ENCODE data around the gene HOXB3.
"Not testable (repeated sequence)": the region's sequence is repeated elsewhere in the genome, so short reads cannot be mapped to it uniquely, and the experiment has no call there.

HOXB3 gene

GRCh38 chr17:48515925-48516900 lies 73.8 kb downstream of the HOXB3 start:
- no peaks in the 10 kb centered on the region for H3K9me3 Mint-ChIP-seq
- peaks cover 8% of the 10 kb centered on the region for H3K4me1 Mint-ChIP-seq
- no peak overlapping the region for H3K4me3 Mint-ChIP-seq
- H3K27ac Mint-ChIP-seq = no peak overlapping the region
- H3K27me3 Mint-ChIP-seq = peaks cover 92% of the 10 kb centered on the region
- ATAC-seq = no peak
- H3K36me3 Mint-ChIP-seq = no peaks in the 10 kb centered on the region

GRCh38 chr17:48514477-48514876 lies 75.6 kb downstream of the HOXB3 start:
- no peak for ATAC-seq
- Mint-ChIP-seq H3K27ac (no peak overlapping the region), H3K36me3 (no peaks in the 10 kb centered on the region), H3K9me3 (no peaks in the 10 kb centered on the region), H3K4me1 (peaks cover 14% of the 10 kb centered on the region), H3K27me3 (peaks cover 91% of the 10 kb centered on the region), H3K4me3 (no peak overlapping the region)

- peaks cover 14% of the 10 kb centered on the region for H3K4me1 Mint-ChIP-seq
These were observed 76.2 kb downstream of the HOXB3 start for GRCh38 chr17:48513666-48514455.

GRCh38 chr17:48513097-48513496 lies 76.9 kb downstream of the HOXB3 start:
- no peaks in the 10 kb centered on the region for H3K9me3 Mint-ChIP-seq
- no peak overlapping the region for H3K4me3 Mint-ChIP-seq
- no peaks in the 10 kb centered on the region for H3K36me3 Mint-ChIP-seq
- H3K27me3 Mint-ChIP-seq = peaks cover 97% of the 10 kb centered on the region
- no peak for ATAC-seq
- H3K4me1 Mint-ChIP-seq = peaks cover 14% of the 10 kb centered on the region
- H3K27ac Mint-ChIP-seq = no peak overlapping the region

More at GRCh38 chr17:48513666-48514455, 76.2 kb downstream of the HOXB3 start:
- Mint-ChIP-seq H3K9me3 (no peaks in the 10 kb centered on the region), H3K27me3 (peaks cover 91% of the 10 kb centered on the region), H3K36me3 (no peaks in the 10 kb centered on the region), H3K4me3 (no peak overlapping the region), H3K27ac (no peak overlapping the region)
- ATAC-seq = no peak

- Mint-ChIP-seq H3K4me1 (peaks cover 7% of the 10 kb centered on the region), H3K27me3 (peaks cover 79% of the 10 kb centered on the region)
- no peak for ATAC-seq
These were observed 79.1 kb downstream of the HOXB3 start for GRCh38 chr17:48510761-48511604.

GRCh38 chr17:48510381-48510760 lies 79.7 kb downstream of the HOXB3 start:
- Mint-ChIP-seq H3K4me3 (no peak overlapping the region), H3K4me1 (peaks cover 7% of the 10 kb centered on the region), H3K36me3 (no peaks in the 10 kb centered on the region), H3K27ac (no peak overlapping the region), H3K27me3 (peaks cover 73% of the 10 kb centered on the region), H3K9me3 (no peaks in the 10 kb centered on the region)
- no peak for ATAC-seq

More at GRCh38 chr17:48510761-48511604, 79.1 kb downstream of the HOXB3 start:
- Mint-ChIP-seq H3K9me3 (no peaks in the 10 kb centered on the region), H3K27ac (no peak overlapping the region), H3K4me3 (no peak overlapping the region), H3K36me3 (no peaks in the 10 kb centered on the region)

- peaks cover 67% of the 10 kb centered on the region for H3K27me3 Mint-ChIP-seq
- not testable (repeated sequence) for H3K4me1 Mint-ChIP-seq, ATAC-seq, H3K4me3 Mint-ChIP-seq, H3K9me3 Mint-ChIP-seq, H3K36me3 Mint-ChIP-seq, H3K27ac Mint-ChIP-seq
These were observed 80.3 kb downstream of the HOXB3 start for GRCh38 chr17:48509708-48510107.

- no peaks in the 10 kb centered on the region for H3K9me3 Mint-ChIP-seq
- H3K27me3 Mint-ChIP-seq = peaks cover 64% of the 10 kb centered on the region
- H3K27ac Mint-ChIP-seq = no peak overlapping the region
- no peak overlapping the region for H3K4me3 Mint-ChIP-seq
- H3K36me3 Mint-ChIP-seq = no peaks in the 10 kb centered on the region
- ATAC-seq = no peak
- peaks cover 7% of the 10 kb centered on the region for H3K4me1 Mint-ChIP-seq
These were observed 83.8 kb downstream of the HOXB3 start for GRCh38 chr17:48506246-48506645.

- Mint-ChIP-seq H3K27me3 (peaks cover 60% of the 10 kb centered on the region), H3K36me3 (no peaks in the 10 kb centered on the region), H3K4me3 (no peak overlapping the region), H3K27ac (no peak overlapping the region), H3K4me1 (peaks cover 3% of the 10 kb centered on the region), H3K9me3 (no peaks in the 10 kb centered on the region)
- ATAC-seq = peak; percentile 72
These were observed 84.3 kb downstream of the HOXB3 start for GRCh38 chr17:48505788-48506187.

- H3K36me3 Mint-ChIP-seq = no peaks in the 10 kb centered on the region
- no peak overlapping the region for H3K27ac Mint-ChIP-seq
These were observed 85.1 kb downstream of the HOXB3 start for GRCh38 chr17:48504953-48505352.

GRCh38 chr17:48503747-48504146 lies 86.3 kb downstream of the HOXB3 start:
- Mint-ChIP-seq H3K4me3 (no peak overlapping the region), H3K36me3 (no peaks in the 10 kb centered on the region), H3K27me3 (peaks cover 49% of the 10 kb centered on the region), H3K4me1 (no peaks in the 10 kb centered on the region), H3K27ac (no peak overlapping the region), H3K9me3 (no peaks in the 10 kb centered on the region)
- no peak for ATAC-seq

More at GRCh38 chr17:48504953-48505352, 85.1 kb downstream of the HOXB3 start:
- no peaks in the 10 kb centered on the region for H3K4me1 Mint-ChIP-seq
- H3K27me3 Mint-ChIP-seq = peaks cover 59% of the 10 kb centered on the region
- ATAC-seq = no peak
- no peak overlapping the region for H3K4me3 Mint-ChIP-seq
- no peaks in the 10 kb centered on the region for H3K9me3 Mint-ChIP-seq

GRCh38 chr17:48502901-48503300 lies 87.1 kb downstream of the HOXB3 start:
- no peaks in the 10 kb centered on the region for H3K9me3 Mint-ChIP-seq
- no peak for ATAC-seq
- peaks cover 41% of the 10 kb centered on the region for H3K27me3 Mint-ChIP-seq
- H3K36me3 Mint-ChIP-seq = no peaks in the 10 kb centered on the region
- no peak overlapping the region for H3K27ac Mint-ChIP-seq
- no peak overlapping the region for H3K4me3 Mint-ChIP-seq
- no peaks in the 10 kb centered on the region for H3K4me1 Mint-ChIP-seq

GRCh38 chr17:48502312-48502711 lies 87.7 kb downstream of the HOXB3 start:
- Mint-ChIP-seq H3K36me3 (no peaks in the 10 kb centered on the region), H3K27me3 (peaks cover 41% of the 10 kb centered on the region), H3K9me3 (no peaks in the 10 kb centered on the region), H3K4me1 (no peaks in the 10 kb centered on the region), H3K4me3 (no peak overlapping the region), H3K27ac (no peak overlapping the region)
- ATAC-seq = no peak

GRCh38 chr17:48500435-48501426 lies 89.3 kb downstream of the HOXB3 start:
- ATAC-seq = no peak
- no peak overlapping the region for H3K27ac Mint-ChIP-seq

More at GRCh38 chr17:48500435-48501426, 89.3 kb downstream of the HOXB3 start:
- Mint-ChIP-seq H3K27me3 (peaks cover 44% of the 10 kb centered on the region), H3K9me3 (no peaks in the 10 kb centered on the region), H3K4me1 (no peaks in the 10 kb centered on the region), H3K36me3 (no peaks in the 10 kb centered on the region), H3K4me3 (no peak overlapping the region)

Measured in stimulated activated memory B cell treated with anti-CD40 and anti-IgM and Interleukin-4, amounts not matched to agents 10 μg/mL and 1 μg/mL and 100 μg/mL, for 72 hours (primary cell).